ENCODE measurements around the gene SIAH3. TPM values are rescaled to one million over a fixed set of nuclear protein-coding genes. Genes with fewer than 3 reads are reported as not detected.

The SIAH3 gene
- total and polyA plus RNA-seq, 10 donors, result under 0.01 to 0.20 (median 0.06) TPM; not detected in 1

DNA sequence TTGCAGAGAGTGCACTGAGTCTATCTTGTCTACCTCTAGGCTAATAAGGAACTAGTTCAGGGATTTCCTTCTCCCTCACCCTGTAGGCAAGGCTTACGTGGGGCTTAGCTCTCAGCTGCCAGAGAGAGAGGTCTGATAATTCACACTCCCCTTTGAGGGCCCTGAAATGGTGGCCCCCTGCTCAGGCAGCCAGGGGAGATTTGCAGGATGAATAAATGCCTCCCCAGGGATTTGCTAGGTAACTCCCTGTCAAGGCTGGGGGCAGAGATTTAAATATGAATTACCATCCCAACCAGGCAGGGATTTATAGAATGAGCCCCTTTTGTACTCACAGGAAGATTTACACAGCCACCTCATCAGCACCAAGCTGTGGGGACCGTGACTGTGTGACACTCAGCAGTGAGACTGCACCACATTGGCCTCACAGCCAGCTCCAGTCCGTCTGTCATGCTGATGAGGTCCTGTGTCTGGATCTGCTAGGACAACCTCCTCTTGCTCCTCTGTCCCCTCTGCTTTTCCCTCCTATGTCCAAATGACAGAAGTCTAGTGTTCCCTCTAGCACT is 76.1 kb downstream of the SIAH3 start:
- no peak for TF ChIP-seq POLR2AphosphoS5 (IDR thresholded peaks at IDR 0.05)
- no peak for TF ChIP-seq POLR2A (IDR thresholded peaks at IDR 0.05)
- TF ChIP-seq, protein P1, sequence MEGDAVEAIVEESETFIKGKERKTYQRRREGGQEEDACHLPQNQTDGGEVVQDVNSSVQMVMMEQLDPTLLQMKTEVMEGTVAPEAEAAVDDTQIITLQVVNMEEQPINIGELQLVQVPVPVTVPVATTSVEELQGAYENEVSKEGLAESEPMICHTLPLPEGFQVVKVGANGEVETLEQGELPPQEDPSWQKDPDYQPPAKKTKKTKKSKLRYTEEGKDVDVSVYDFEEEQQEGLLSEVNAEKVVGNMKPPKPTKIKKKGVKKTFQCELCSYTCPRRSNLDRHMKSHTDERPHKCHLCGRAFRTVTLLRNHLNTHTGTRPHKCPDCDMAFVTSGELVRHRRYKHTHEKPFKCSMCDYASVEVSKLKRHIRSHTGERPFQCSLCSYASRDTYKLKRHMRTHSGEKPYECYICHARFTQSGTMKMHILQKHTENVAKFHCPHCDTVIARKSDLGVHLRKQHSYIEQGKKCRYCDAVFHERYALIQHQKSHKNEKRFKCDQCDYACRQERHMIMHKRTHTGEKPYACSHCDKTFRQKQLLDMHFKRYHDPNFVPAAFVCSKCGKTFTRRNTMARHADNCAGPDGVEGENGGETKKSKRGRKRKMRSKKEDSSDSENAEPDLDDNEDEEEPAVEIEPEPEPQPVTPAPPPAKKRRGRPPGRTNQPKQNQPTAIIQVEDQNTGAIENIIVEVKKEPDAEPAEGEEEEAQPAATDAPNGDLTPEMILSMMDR (IDR thresholded peaks at IDR 0.05 in 8 of 11, conservative IDR thresholded peaks at IDR 0.05 in 3 of 11), result no peak
- H3K4me3 ChIP-seq, result no peak overlapping the region
- H3K9me3 ChIP-seq, result no peaks in the 10 kb centered on the region
- no peaks in the 10 kb centered on the region for H3K36me3 ChIP-seq
- no peaks in the 10 kb centered on the region for H3K27me3 ChIP-seq (replicated peaks in 1 of 7)
- DNase-seq, result no peak
- intact Hi-C loops (cut with DNase I; ENCODE audit: low total_unique reads), result no loop called here
- H3K27ac ChIP-seq, result no peak overlapping the region
- WGBS, 5 donors, result 55 to 70% (median 67%) methylated on average over 3 of the region's 3 CpGs
- no peaks in the 10 kb centered on the region for H3K4me1 ChIP-seq

DNA sequence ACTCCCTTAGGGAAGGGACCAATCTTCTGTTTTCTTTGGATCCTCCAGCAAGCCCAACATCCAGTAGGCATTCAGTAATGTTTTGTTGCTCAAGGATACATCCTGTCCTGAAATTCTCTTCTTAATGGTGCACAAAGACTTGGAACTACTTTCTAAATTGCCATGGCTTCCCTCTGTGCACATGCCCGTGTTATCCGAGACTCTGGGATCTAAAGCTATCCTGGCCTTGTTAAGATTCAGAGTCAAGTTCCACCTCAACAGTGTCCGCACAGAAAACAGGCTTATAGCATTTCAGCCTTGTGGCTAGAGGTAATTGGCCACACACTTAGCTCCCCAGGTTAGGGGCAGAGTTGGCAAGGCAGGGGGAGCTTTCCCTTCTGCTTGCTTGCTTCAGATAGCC is 77.6 kb downstream of the SIAH3 start:
- 93 to 99% (median 94%) methylated on average over 3 of the region's 3 CpGs for WGBS, 5 donors
- no peaks in the 10 kb centered on the region for H3K9me3 ChIP-seq
- no peak overlapping the region for H3K4me3 ChIP-seq
- TF ChIP-seq, protein P1 (IDR thresholded peaks at IDR 0.05 in 8 of 11, conservative IDR thresholded peaks at IDR 0.05 in 3 of 11), result no peak
- no peak for TF ChIP-seq POLR2A (IDR thresholded peaks at IDR 0.05)
- TF ChIP-seq POLR2AphosphoS5 (IDR thresholded peaks at IDR 0.05), result no peak
- no peaks in the 10 kb centered on the region for H3K27me3 ChIP-seq (replicated peaks in 1 of 7)
- no peaks in the 10 kb centered on the region for H3K4me1 ChIP-seq
- no peak overlapping the region for H3K27ac ChIP-seq
- DNase-seq, result no peak
- intact Hi-C loops (cut with DNase I; ENCODE audit: low total_unique reads), result no loop called here
- no peaks in the 10 kb centered on the region for H3K36me3 ChIP-seq

DNA sequence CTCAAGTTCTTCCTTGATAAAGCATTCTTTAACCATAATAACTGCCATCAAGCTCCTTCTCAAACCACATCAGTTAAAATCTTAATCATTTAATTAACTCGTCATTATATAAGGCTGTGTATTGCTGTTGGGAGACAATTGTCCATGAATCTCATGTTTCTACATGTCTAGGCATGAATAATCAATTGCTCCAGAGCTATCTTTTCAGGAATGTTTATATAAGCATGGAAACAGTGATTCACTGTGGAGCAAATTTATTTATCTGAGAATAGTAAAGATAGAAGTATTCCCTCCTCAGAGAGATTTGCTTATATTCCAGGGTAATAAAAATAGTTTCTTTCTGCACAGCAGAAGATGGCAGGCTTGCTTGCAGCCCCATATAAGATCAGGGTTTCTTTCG is 78.3 kb downstream of the SIAH3 start:
- 78 to 92% (median 90%) methylated on average over 2 of the region's 2 CpGs for WGBS, 5 donors
- no peaks in the 10 kb centered on the region for H3K27me3 ChIP-seq (replicated peaks in 1 of 7)
- no peaks in the 10 kb centered on the region for H3K9me3 ChIP-seq
- no peak overlapping the region for H3K4me3 ChIP-seq
- H3K27ac ChIP-seq, result no peak overlapping the region
- intact Hi-C loops (cut with DNase I; ENCODE audit: low total_unique reads), result no loop called here
- no peaks in the 10 kb centered on the region for H3K4me1 ChIP-seq
- no peak for DNase-seq
- TF ChIP-seq, protein P1 (IDR thresholded peaks at IDR 0.05 in 8 of 11, conservative IDR thresholded peaks at IDR 0.05 in 3 of 11), result no peak
- TF ChIP-seq POLR2A (IDR thresholded peaks at IDR 0.05) (no peak), POLR2AphosphoS5 (IDR thresholded peaks at IDR 0.05) (no peak)
- H3K36me3 ChIP-seq, result no peaks in the 10 kb centered on the region

DNA sequence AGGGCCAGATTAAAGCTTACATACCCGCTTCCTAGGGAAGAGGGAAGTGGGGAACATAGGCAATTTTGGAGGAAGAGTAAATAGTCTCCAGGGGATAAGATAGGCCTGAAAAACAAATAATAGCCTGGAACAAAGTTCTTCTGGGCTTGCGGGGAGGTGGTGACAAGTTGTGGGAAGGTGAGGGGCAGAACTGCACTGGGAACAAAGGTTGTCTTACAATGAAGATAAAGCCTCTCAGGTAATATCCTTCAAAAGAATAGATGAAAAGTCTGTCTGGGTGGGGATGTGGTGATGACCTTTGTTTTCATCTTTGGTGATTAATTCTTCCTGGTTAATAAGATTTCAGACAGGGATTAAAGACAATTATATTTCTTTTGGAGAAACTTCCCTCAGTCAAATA is 80.7 kb downstream of the SIAH3 start:
- WGBS, 5 donors, result 88 to 96% (median 91%) methylated on average over 2 of the region's 2 CpGs
- DNase-seq, result no peak
- Histone ChIP-seq H3K4me1 (no peaks in the 10 kb centered on the region), H3K27me3 (replicated peaks in 1 of 7) (no peaks in the 10 kb centered on the region), H3K4me3 (no peak overlapping the region), H3K9me3 (no peaks in the 10 kb centered on the region), H3K27ac (no peak overlapping the region), H3K36me3 (no peaks in the 10 kb centered on the region)
- intact Hi-C loops (cut with DNase I; ENCODE audit: low total_unique reads), result no loop called here
- TF ChIP-seq POLR2AphosphoS5 (IDR thresholded peaks at IDR 0.05), result no peak
- TF ChIP-seq, protein P1 (IDR thresholded peaks at IDR 0.05 in 8 of 11, conservative IDR thresholded peaks at IDR 0.05 in 3 of 11), result no peak
- TF ChIP-seq POLR2A (IDR thresholded peaks at IDR 0.05), result no peak
